ENCODE results near the gene PPP1R26.

GRCh38 chr9:135440620-135441019 is 39.0 kb upstream of the PPP1R26 start:
- TF ChIP-seq CTCF (IDR thresholded peaks at IDR 0.05; ENCODE audit: control extremely low read depth in 1 of 3, insufficient read depth in 1 of 3, low read depth in 1 of 3, low read length in 3 of 3) (no peak), CEBPB (IDR thresholded peaks at IDR 0.05; ENCODE audit: low read depth, low read length) (no peak), FOSL1 (IDR thresholded peaks at IDR 0.05; ENCODE audit: insufficient read depth, low read depth, low read length) (no peak), TEAD4 (IDR thresholded peaks at IDR 0.05; ENCODE audit: low read depth, low read length) (no peak)
